Stomach (tissue), 9 donors: ENCODE measurements around the gene OR13C8. TPM values are rescaled to one million over a fixed set of nuclear protein-coding genes. Genes with fewer than 3 reads are reported as not detected.

Experiments
- DNase-seq, 2 donors: peaks; one replicate each; pipeline versions ENCODE4 v3.0.0 to v3.0.0-alpha.2; 2013 to 2019
- H3K27ac ChIP-seq, 5 donors: fragments of 200-600 bp in 4 of 5; sonication (generic) in 4 of 5; one replicate each; pipeline ENCODE4 v1.5.1; 2013 to 2019; ENCODE audit warnings: mild to moderate bottlenecking in 1 of 5, moderate library complexity in 1 of 5
- H3K27me3 ChIP-seq, 3 donors: fragments of 200-600 bp; sonication (generic); one replicate each; pipeline ENCODE4 v1.5.1; 2017 to 2019; ENCODE audit warnings: mixed run types in 1 of 3
- H3K36me3 ChIP-seq, 4 donors: fragments of 200-600 bp; sonication (generic); 1 replicate in 3 of 4; 2 replicates in 1 of 4; pipeline ENCODE4 v1.5.1; 2016 to 2019
- H3K4me1 ChIP-seq, 4 donors: fragments of 200-600 bp; sonication (generic); one replicate each; pipeline ENCODE4 v1.5.1; 2016 to 2019
- H3K4me3 ChIP-seq, 4 donors: fragments of 200-600 bp; sonication (generic) in 3 of 4; one replicate each; pipeline ENCODE4 v1.5.1; 2016 to 2019; ENCODE audit warnings: mild to moderate bottlenecking in 1 of 4
- H3K9me3 ChIP-seq, 4 donors: fragments of 200-600 bp; sonication (generic); one replicate each; pipeline ENCODE4 v1.5.1; 2016 to 2019
- EP300 ChIP-seq: sonication (generic); formaldehyde crosslinking; IDR thresholded peaks from one replicate; pipeline ENCODE4 v1.6.1; 2017; ENCODE audit warnings: antibody characterized with exemption
- POLR2A ChIP-seq, 4 donors: fragments of 450-650 bp; IDR thresholded peaks; one replicate each; pipeline ENCODE4 v1.6.1; 2016; ENCODE audit warnings: antibody characterized with exemption in 4 of 4, control low read depth in 2 of 4, mild to moderate bottlenecking in 1 of 4, moderate library complexity in 1 of 4
- POLR2AphosphoS5 ChIP-seq, 3 donors: sonication (generic); formaldehyde crosslinking; IDR thresholded peaks; one replicate each; pipeline ENCODE4 v1.6.1; 2016; ENCODE audit warnings: antibody characterized with exemption in 3 of 3
- WGBS, 5 donors: extraction: QIAGEN DNeasy Blood & Tissue Kit in 3 of 5; methylation state at CpG; one replicate each; pipeline versions ENCODE4 v1.1.5 to v1.1.7; 2013 to 2018; 5-methylcytosine and 5-hydroxymethylcytosine counted together
- intact Hi-C: fragments of 100-400 bp; cut with DNase I; formaldehyde crosslinking; loops from one replicate; pipeline ENCODE4 v1.15.1; 2023; ENCODE audit warnings: low total_unique reads
- polyA plus RNA-seq, 3 donors: library from polyadenylated mRNA; stranded (reverse); fragments of 200-250 nt; gene quantifications; one replicate each; pipeline ENCODE4 v1.2.3, GENCODE V29; 2013
- total RNA-seq, 5 donors: library from RNA; depleted of rRNA; stranded (reverse); fragments of >200 nt; gene quantifications; one replicate each; pipeline versions ENCODE4 v1.1.0 to v1.2.3, GENCODE V29; 2014 to 2016
- TF ChIP-seq, protein P1 (sequence below), 7 experiments: fragments of 450-650 bp in 4 of 7; fragments of 200-600 bp in 3 of 7; sonication (generic) in 3 of 7; IDR thresholded peaks; one replicate each; pipeline ENCODE4 v1.5.1; 2016 to 2019; ENCODE audit warnings: antibody characterized with exemption in 7 of 7, control low read depth in 2 of 7, mild to moderate bottlenecking in 1 of 7
- donor health status: healthy with polysubstance abuse.
- donor health status: Bipolar disorder and iron deficiency.
- donor health status: healthy.

Gene OR13C8
- total and polyA plus RNA-seq, 8 donors, result not detected

DNA sequence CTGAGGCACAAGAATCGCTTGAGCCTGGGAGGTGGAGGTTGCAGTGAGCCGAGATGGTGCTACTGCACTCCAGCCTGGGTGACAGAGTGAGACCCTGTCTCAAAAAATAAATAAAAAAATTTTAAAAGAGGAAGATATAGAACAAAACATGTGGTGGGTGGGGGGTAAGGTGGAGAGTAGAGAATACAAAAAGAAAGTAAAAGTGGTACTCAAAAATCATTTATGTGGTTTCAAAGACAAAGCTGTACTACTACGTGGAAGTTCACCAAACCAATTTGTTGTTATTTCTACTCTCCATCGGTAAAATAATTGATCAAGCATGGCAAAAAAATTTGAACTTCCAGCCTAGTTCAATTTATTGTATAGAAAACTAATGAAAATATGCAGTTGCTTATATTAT, 24.3 kb upstream of the OR13C8 start:
- Histone ChIP-seq H3K27ac (no peak overlapping the region), H3K9me3 (no peaks in the 10 kb centered on the region), H3K27me3 (no peaks in the 10 kb centered on the region), H3K36me3 (no peaks in the 10 kb centered on the region), H3K4me1 (no peaks in the 10 kb centered on the region), H3K4me3 (no peak overlapping the region)
- TF ChIP-seq EP300 (no peak), POLR2AphosphoS5 (IDR thresholded peaks at IDR 0.05) (no peak), POLR2A (IDR thresholded peaks at IDR 0.05) (no peak)
- TF ChIP-seq, protein P1, sequence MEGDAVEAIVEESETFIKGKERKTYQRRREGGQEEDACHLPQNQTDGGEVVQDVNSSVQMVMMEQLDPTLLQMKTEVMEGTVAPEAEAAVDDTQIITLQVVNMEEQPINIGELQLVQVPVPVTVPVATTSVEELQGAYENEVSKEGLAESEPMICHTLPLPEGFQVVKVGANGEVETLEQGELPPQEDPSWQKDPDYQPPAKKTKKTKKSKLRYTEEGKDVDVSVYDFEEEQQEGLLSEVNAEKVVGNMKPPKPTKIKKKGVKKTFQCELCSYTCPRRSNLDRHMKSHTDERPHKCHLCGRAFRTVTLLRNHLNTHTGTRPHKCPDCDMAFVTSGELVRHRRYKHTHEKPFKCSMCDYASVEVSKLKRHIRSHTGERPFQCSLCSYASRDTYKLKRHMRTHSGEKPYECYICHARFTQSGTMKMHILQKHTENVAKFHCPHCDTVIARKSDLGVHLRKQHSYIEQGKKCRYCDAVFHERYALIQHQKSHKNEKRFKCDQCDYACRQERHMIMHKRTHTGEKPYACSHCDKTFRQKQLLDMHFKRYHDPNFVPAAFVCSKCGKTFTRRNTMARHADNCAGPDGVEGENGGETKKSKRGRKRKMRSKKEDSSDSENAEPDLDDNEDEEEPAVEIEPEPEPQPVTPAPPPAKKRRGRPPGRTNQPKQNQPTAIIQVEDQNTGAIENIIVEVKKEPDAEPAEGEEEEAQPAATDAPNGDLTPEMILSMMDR (IDR thresholded peaks at IDR 0.05), result no peak
- DNase-seq, result no peak
- 83 to 89% (median 88%) methylated on average over 4 of the region's 4 CpGs for WGBS, 5 donors
- intact Hi-C loops, result no loop called here

DNA sequence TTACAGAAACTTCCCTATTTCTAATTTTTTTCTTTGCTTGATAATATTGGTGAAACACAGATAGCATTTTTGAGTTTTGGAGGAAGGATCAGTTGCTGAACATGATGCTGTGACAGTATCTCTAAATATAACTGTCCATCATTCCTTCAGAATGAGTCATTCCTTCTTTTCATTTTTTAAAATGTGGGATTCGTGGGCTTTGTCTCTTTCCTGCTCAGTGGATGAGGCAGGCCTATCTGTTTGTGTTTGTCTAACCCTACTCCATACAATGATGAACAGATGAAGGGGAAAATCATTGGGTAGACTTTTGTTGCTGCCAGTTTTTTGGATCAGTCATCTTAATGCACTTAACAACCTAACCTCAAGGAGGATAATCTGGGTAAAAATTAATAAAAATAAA, 15.7 kb upstream of the OR13C8 start:
- no peaks in the 10 kb centered on the region for H3K36me3 ChIP-seq
- intact Hi-C loops, result no loop called here
- no peak for DNase-seq
- H3K4me3 ChIP-seq, result no peak overlapping the region
- no peak overlapping the region for H3K27ac ChIP-seq
- H3K4me1 ChIP-seq, result no peaks in the 10 kb centered on the region
- H3K9me3 ChIP-seq, result peaks cover 0 to 17% (median 14%) of the 10 kb centered on the region in 4 donors
- no peaks in the 10 kb centered on the region for H3K27me3 ChIP-seq
- TF ChIP-seq POLR2AphosphoS5 (IDR thresholded peaks at IDR 0.05) (no peak), EP300 (no peak), POLR2A (IDR thresholded peaks at IDR 0.05) (no peak)
- TF ChIP-seq, protein P1 (IDR thresholded peaks at IDR 0.05), result no peak
- 24 to 32% (median 25%) methylated on average over 1 of the region's 1 CpG for WGBS, 5 donors

DNA sequence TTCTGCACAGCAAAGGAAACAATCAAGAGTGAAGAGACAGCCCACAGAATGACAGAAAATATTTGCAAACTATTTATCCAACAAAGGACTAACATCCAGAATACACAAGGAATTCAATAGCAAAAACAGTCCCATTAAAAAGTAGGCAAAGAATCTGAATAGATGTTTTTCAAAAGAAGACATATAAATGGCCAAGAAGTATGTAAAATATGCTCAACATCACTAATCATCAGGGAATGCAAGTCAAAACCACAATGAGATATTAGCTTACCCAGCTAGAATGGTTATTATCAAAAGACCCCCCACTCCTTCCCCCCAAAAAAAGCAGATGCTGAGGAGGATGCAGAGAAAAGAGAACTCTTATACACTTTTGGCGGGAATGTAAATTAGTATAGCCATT, 13.4 kb upstream of the OR13C8 start:
- no peak overlapping the region for H3K27ac ChIP-seq
- no peak for TF ChIP-seq EP300
- no peak for TF ChIP-seq POLR2A (IDR thresholded peaks at IDR 0.05)
- no peak for TF ChIP-seq POLR2AphosphoS5 (IDR thresholded peaks at IDR 0.05)
- TF ChIP-seq, protein P1 (IDR thresholded peaks at IDR 0.05), result no peak
- H3K4me3 ChIP-seq, result no peak overlapping the region
- no peak for DNase-seq
- H3K36me3 ChIP-seq, result no peaks in the 10 kb centered on the region
- no peaks in the 10 kb centered on the region for H3K4me1 ChIP-seq
- 79 to 100% (median 94%) methylated on average over 1 of the region's 1 CpG for WGBS, 5 donors
- H3K9me3 ChIP-seq, result peaks cover 0 to 24% (median 20%) of the 10 kb centered on the region in 4 donors
- no peaks in the 10 kb centered on the region for H3K27me3 ChIP-seq
- intact Hi-C loops, result no loop called here

DNA sequence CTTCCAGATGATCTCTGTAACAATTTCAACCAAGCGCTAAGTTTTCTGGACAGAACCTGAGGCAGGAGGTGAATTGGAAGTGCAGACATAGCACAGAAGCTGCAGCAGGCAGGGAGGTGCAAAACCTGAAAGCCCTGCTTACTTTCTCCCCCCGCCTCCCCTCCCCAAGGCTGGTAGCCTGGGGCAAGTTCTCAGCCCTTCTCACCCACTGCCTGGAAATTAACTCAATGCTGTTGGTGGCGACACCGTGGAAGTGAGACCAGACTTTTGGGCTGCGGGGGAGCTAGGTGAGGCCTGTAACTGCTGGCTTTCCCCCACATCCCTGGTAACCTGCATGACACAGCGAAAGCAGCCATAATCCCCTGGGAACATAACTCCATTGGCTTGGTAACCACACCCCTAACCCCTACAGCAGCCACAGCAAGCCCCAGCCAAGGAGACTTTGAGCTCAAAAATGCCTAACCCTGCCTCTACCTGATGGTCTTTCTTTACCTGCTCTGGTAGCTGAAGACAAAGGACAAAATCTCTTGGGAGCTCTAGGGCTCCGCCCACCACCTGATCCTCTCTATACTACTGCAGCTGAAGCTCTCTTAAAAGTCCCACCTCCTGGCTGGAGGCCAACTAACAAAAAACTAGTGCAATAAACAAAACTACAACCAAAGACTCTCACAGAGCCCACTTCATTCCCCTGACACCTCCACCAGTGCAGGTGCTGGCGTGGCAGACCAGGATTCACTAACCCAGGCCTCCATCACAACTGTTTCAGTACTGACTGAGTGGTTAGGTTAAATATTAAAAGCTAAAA, 11.9 kb upstream of the OR13C8 start:
- TF ChIP-seq POLR2A (IDR thresholded peaks at IDR 0.05) (no peak), POLR2AphosphoS5 (IDR thresholded peaks at IDR 0.05) (no peak), EP300 (no peak)
- TF ChIP-seq, protein P1 (IDR thresholded peaks at IDR 0.05), result no peak
- WGBS, 5 donors, result 70 to 90% (median 83%) methylated on average over 8 of the region's 8 CpGs

More for the DNA sequence above, 11.9 kb upstream of the OR13C8 start:
- H3K4me3 ChIP-seq, result no peak overlapping the region
- H3K27me3 ChIP-seq, result no peaks in the 10 kb centered on the region
- H3K36me3 ChIP-seq, result no peaks in the 10 kb centered on the region
- DNase-seq, result no peak
- no peaks in the 10 kb centered on the region for H3K4me1 ChIP-seq
- H3K27ac ChIP-seq, result no peak overlapping the region
- H3K9me3 ChIP-seq, result peaks cover 0 to 24% (median 20%) of the 10 kb centered on the region in 4 donors
- intact Hi-C loops, result no loop called here
